Measurements from ENCODE around the gene CABYR. TPM values are rescaled to one million over a fixed set of nuclear protein-coding genes. Genes with fewer than 3 reads are reported as not detected.

The CABYR gene
- polyA plus RNA-seq, 1 of the 3 experiments (the other 2 are of a cell fraction) = 15.2 TPM

GRCh38 chr18:24187689-24188088 is 48.8 kb downstream of the CABYR start:
- no peak overlapping the region for H3K4me3 ChIP-seq (ENCODE audit: low read depth in 2 of 2, low read length in 1 of 2)
- H3K4me1 ChIP-seq (ENCODE audit: control insufficient read depth in 1 of 2, insufficient read depth in 2 of 2, low read depth in 1 of 2, low read length in 1 of 2) = peaks cover 3 to 9% of the 10 kb centered on the region in 2 experiments; a peak in 3 of 4 replicates
- no peaks in the 10 kb centered on the region for H3K79me2 ChIP-seq (ENCODE audit: insufficient read depth)
- no peak overlapping the region for H3K27ac ChIP-seq (ENCODE audit: low read depth in 2 of 2, low read length in 1 of 2)
- H3F3A ChIP-seq (replicated peaks; ENCODE audit: insufficient read depth) = peaks cover 7% of the 10 kb centered on the region
- CTCF ChIA-PET = interaction anchor here (0.7 to 3.3 kb wide), 3 partner anchors 8 to 171 kb away, joined by 3 to 19 read pairs (median 4); no protein-coding TSS in a partner anchor
- no peaks in the 10 kb centered on the region for H3K9me2 ChIP-seq
- no peak overlapping the region for H3K9ac ChIP-seq
- H2AFZ ChIP-seq (ENCODE audit: low read depth) = no peak overlapping the region
- no peak overlapping the region for H3K4me2 ChIP-seq
- POLR2A ChIA-PET = no interaction called here
- H3K36me3 ChIP-seq (replicated peaks in 1 of 2; ENCODE audit: control insufficient read depth in 1 of 2, insufficient read depth in 2 of 2, low read length in 1 of 2) = no peaks in the 10 kb centered on the region
- DNase-seq = no peak
- no peaks in the 10 kb centered on the region for H4K20me1 ChIP-seq (ENCODE audit: insufficient read depth)
- H3K27me3 ChIP-seq (ENCODE audit: insufficient read depth) = no peaks in the 10 kb centered on the region
- WGBS (ENCODE audit: low lambda C conversion rate) = 89% methylated on average over 1 of the region's 1 CpG
- TF ChIP-seq JUND (IDR thresholded peaks at IDR 0.05) (no peak), CHD2 (IDR thresholded peaks at IDR 0.05; ENCODE audit: low read length, partially characterized antibody) (no peak), RFX5 (IDR thresholded peaks at IDR 0.05; ENCODE audit: low read length) (no peak)
- no peaks in the 10 kb centered on the region for H3K9me3 ChIP-seq

- WGBS (ENCODE audit: low lambda C conversion rate) = 77% methylated on average over 5 of the region's 5 CpGs
- ChIA-PET CTCF (interaction anchor here (0.7 to 3.3 kb wide), 3 partner anchors 9 to 171 kb away, joined by 3 to 19 read pairs (median 4); no protein-coding TSS in a partner anchor), POLR2A (no interaction called here)
- Histone ChIP-seq H4K20me1 (ENCODE audit: insufficient read depth) (no peaks in the 10 kb centered on the region), H3K9ac (no peak overlapping the region), H3K9me3 (no peaks in the 10 kb centered on the region), H3K36me3 (replicated peaks in 1 of 2; ENCODE audit: control insufficient read depth in 1 of 2, insufficient read depth in 2 of 2, low read length in 1 of 2) (no peaks in the 10 kb centered on the region), H3K27me3 (ENCODE audit: insufficient read depth) (no peaks in the 10 kb centered on the region), H3K4me3 (ENCODE audit: low read depth in 2 of 2, low read length in 1 of 2) (no peak overlapping the region), H3K4me1 (ENCODE audit: control insufficient read depth in 1 of 2, insufficient read depth in 2 of 2, low read depth in 1 of 2, low read length in 1 of 2) (peaks cover 3 to 9% of the 10 kb centered on the region in 2 experiments; a peak in 3 of 4 replicates), H3K27ac (ENCODE audit: low read depth in 2 of 2, low read length in 1 of 2) (no peak overlapping the region), H3K9me2 (no peaks in the 10 kb centered on the region), H2AFZ (ENCODE audit: low read depth) (no peak overlapping the region), H3F3A (replicated peaks; ENCODE audit: insufficient read depth) (peaks cover 7% of the 10 kb centered on the region), H3K4me2 (no peak overlapping the region), H3K79me2 (ENCODE audit: insufficient read depth) (no peaks in the 10 kb centered on the region)
- TF ChIP-seq EP300 (IDR thresholded peaks at IDR 0.05; ENCODE audit: borderline replicate concordance in 1 of 2, low read depth in 1 of 2, low read length in 1 of 2) (no peak), TEAD4 (IDR thresholded peaks at IDR 0.05; ENCODE audit: borderline replicate concordance, insufficient read depth) (no peak), FOSL2 (IDR thresholded peaks at IDR 0.05; ENCODE audit: borderline replicate concordance, low read depth) (no peak), SMC3 (IDR thresholded peaks at IDR 0.05; ENCODE audit: low read depth, low read length) (no peak), REST (IDR thresholded peaks at IDR 0.05; ENCODE audit: low read depth, low read length) (no peak), MEF2A (IDR thresholded peaks at IDR 0.05; ENCODE audit: borderline replicate concordance, low read depth) (no peak), NFIC (IDR thresholded peaks at IDR 0.05; ENCODE audit: borderline replicate concordance) (no peak)
- no peak for DNase-seq
These were observed 49.3 kb downstream of the CABYR start for GRCh38 chr18:24188120-24188519.
